OCI-LY1 (cell line): ENCODE measurements around the gene IMPACT.

Source experiments
- H2AFZ ChIP-seq: fragments of 200-600 bp; sonication (generic), shearing (Covaris generic); 2 replicates; pipeline ENCODE4 v1.6.0; 2014; ENCODE audit warnings: antibody characterized with exemption, mild to moderate bottlenecking, low read length
- H3F3A ChIP-seq: fragments of 200-600 bp; sonication (generic), shearing (Covaris generic); 2 replicates; pipeline ENCODE4 v1.6.0; 2014; ENCODE audit warnings: mild to moderate bottlenecking, antibody characterized with exemption, low read length, moderate library complexity; ENCODE audit not compliant: insufficient read depth
- H3K27ac ChIP-seq: fragments of 200-600 bp; sonication (generic); 2 replicates; pipeline ENCODE4 v1.5.1; 2014; ENCODE audit warnings: low read length, mixed run types, mild to moderate bottlenecking, low read depth; ENCODE audit not compliant: poor library complexity, severe bottlenecking
- H3K27me3 ChIP-seq: fragments of 200-600 bp; sonication (generic); 2 replicates; pipeline ENCODE4 v1.6.0; 2014; ENCODE audit warnings: antibody characterized with exemption, mild to moderate bottlenecking, low read length, moderate library complexity; ENCODE audit not compliant: insufficient read depth
- H3K36me3 ChIP-seq: fragments of 200-600 bp; sonication (generic); 2 replicates; pipeline ENCODE4 v1.6.1; 2014; ENCODE audit warnings: mild to moderate bottlenecking, antibody characterized with exemption, low read length, moderate library complexity, mixed read lengths; ENCODE audit not compliant: insufficient read depth
- H3K4me1 ChIP-seq: fragments of 200-600 bp; sonication (generic); 2 replicates; pipeline ENCODE4 v1.5.1; 2014; ENCODE audit warnings: mild to moderate bottlenecking, low read length, moderate library complexity; ENCODE audit not compliant: insufficient read depth, severe bottlenecking
- H3K4me2 ChIP-seq: fragments of 200-600 bp; sonication (generic), shearing (Covaris generic); 2 replicates; pipeline ENCODE4 v1.6.1; 2014; ENCODE audit warnings: low read length
- H3K4me3 ChIP-seq: fragments of 200-600 bp; sonication (generic); 2 replicates; pipeline ENCODE4 v1.5.1; 2014; ENCODE audit warnings: low read length, low read depth, mild to moderate bottlenecking, mixed read lengths; ENCODE audit not compliant: poor library complexity, severe bottlenecking
- H3K79me2 ChIP-seq: fragments of 200-600 bp; shearing (Covaris generic); 2 replicates; pipeline ENCODE4 v1.6.1; 2016; ENCODE audit warnings: mixed run types, low read length, mixed read lengths; ENCODE audit not compliant: insufficient read depth
- H3K9ac ChIP-seq: fragments of 200-600 bp; sonication (generic), shearing (Covaris generic); 2 replicates; pipeline ENCODE4 v1.6.1; 2014; ENCODE audit warnings: mild to moderate bottlenecking, low read length, mixed read lengths
- H3K9me2 ChIP-seq: fragments of 200-600 bp; sonication (generic), shearing (Covaris generic); 2 replicates; pipeline ENCODE4 v1.6.1; 2014; ENCODE audit warnings: low read depth, mild to moderate bottlenecking, low read length, mixed read lengths
- H3K9me3 ChIP-seq: fragments of 200-600 bp; shearing (Covaris generic); 2 replicates; pipeline ENCODE4 v1.6.1; 2014; ENCODE audit warnings: low read length, mixed read lengths
- H4K20me1 ChIP-seq: fragments of 200-600 bp; sonication (generic), shearing (Covaris generic); 2 replicates; pipeline ENCODE4 v1.6.0; 2016; ENCODE audit warnings: mild to moderate bottlenecking, low read length; ENCODE audit not compliant: insufficient read depth
- CTCF ChIP-seq: fragments of 200-600 bp; sonication (generic), shearing (Covaris generic); IDR thresholded peaks from 2 replicates; pipeline ENCODE4 v1.5.1; 2017; ENCODE audit warnings: mild to moderate bottlenecking, antibody characterized with exemption, low read length, moderate library complexity, mixed read lengths
- EZH2 ChIP-seq: fragments of 200-600 bp; sonication (generic), shearing (Covaris generic); IDR thresholded peaks from 2 replicates; pipeline ENCODE4 v1.8.0; 2017; ENCODE audit warnings: borderline replicate concordance, mixed run types, mild to moderate bottlenecking, antibody characterized with exemption, low read length, moderate library complexity, mixed read lengths

Gene IMPACT

GRCh38 chr18:24497031-24497754, 70.7 kb downstream of the IMPACT start:
- Histone ChIP-seq H3K9me2 (no peaks in the 10 kb centered on the region), H3K4me3 (no peak overlapping the region), H3K4me1 (peaks cover 8% of the 10 kb centered on the region), H3K36me3 (no peaks in the 10 kb centered on the region), H3K4me2 (no peak overlapping the region), H3K9me3 (no peaks in the 10 kb centered on the region), H2AFZ (no peak overlapping the region), H3K79me2 (no peaks in the 10 kb centered on the region), H3K27me3 (no peaks in the 10 kb centered on the region), H3K9ac (no peak overlapping the region), H3F3A (no peaks in the 10 kb centered on the region), H4K20me1 (no peaks in the 10 kb centered on the region), H3K27ac (no peak overlapping the region)
- no peak for TF ChIP-seq CTCF
- TF ChIP-seq EZH2: no peak

GRCh38 chr18:24499814-24500213, 73.3 kb downstream of the IMPACT start:
- H3K9ac ChIP-seq: no peak overlapping the region
- H3K27me3 ChIP-seq: no peaks in the 10 kb centered on the region
- H3K4me2 ChIP-seq: no peak overlapping the region
- no peak overlapping the region for H3K27ac ChIP-seq
- H3K9me3 ChIP-seq: no peaks in the 10 kb centered on the region
- H3K4me3 ChIP-seq: no peak overlapping the region
- H4K20me1 ChIP-seq: no peaks in the 10 kb centered on the region
- TF ChIP-seq CTCF (no peak), EZH2 (no peak)
- no peaks in the 10 kb centered on the region for H3K4me1 ChIP-seq
- H3F3A ChIP-seq: no peaks in the 10 kb centered on the region
- H2AFZ ChIP-seq: no peak overlapping the region
- no peaks in the 10 kb centered on the region for H3K9me2 ChIP-seq
- H3K79me2 ChIP-seq: no peaks in the 10 kb centered on the region
- no peaks in the 10 kb centered on the region for H3K36me3 ChIP-seq

GRCh38 chr18:24500217-24500616, 73.7 kb downstream of the IMPACT start:
- Histone ChIP-seq H3K9ac (no peak overlapping the region), H3K4me1 (no peaks in the 10 kb centered on the region), H4K20me1 (no peaks in the 10 kb centered on the region), H3K27me3 (no peaks in the 10 kb centered on the region), H3K79me2 (no peaks in the 10 kb centered on the region), H3K36me3 (no peaks in the 10 kb centered on the region), H3K9me3 (no peaks in the 10 kb centered on the region), H3K27ac (no peak overlapping the region), H3K4me3 (no peak overlapping the region), H3K4me2 (no peak overlapping the region), H2AFZ (no peak overlapping the region), H3K9me2 (no peaks in the 10 kb centered on the region), H3F3A (no peaks in the 10 kb centered on the region)
- TF ChIP-seq CTCF: no peak
- no peak for TF ChIP-seq EZH2
